T-helper 1 cell treated with Interleukin-12 subunit alpha and Interleukin-12 subunit beta and Interleukin-4 antibody, amounts not matched to agents 30 μg/mL and 1 μg/mL, for 36 hours (primary cell): ENCODE measurements around the gene DHX36.

Source experiments
- H3K27ac Mint-ChIP-seq: one replicate; pipeline ENCODE4 v1.8.0; 2021; ENCODE audit warnings: mild to moderate bottlenecking, mixed read lengths
- H3K27me3 Mint-ChIP-seq: one replicate; pipeline ENCODE4 v1.8.0; 2021; ENCODE audit warnings: low read depth, mixed read lengths
- H3K36me3 Mint-ChIP-seq: one replicate; pipeline ENCODE4 v1.8.0; 2021; ENCODE audit warnings: low read depth, mixed read lengths
- H3K4me1 Mint-ChIP-seq: one replicate; pipeline ENCODE4 v1.8.0; 2021; ENCODE audit warnings: low read depth, mixed read lengths
- H3K4me3 Mint-ChIP-seq: one replicate; pipeline ENCODE4 v1.8.0; 2021; ENCODE audit warnings: mild to moderate bottlenecking, moderate library complexity, mixed read lengths
- H3K9me3 Mint-ChIP-seq: one replicate; pipeline ENCODE4 v1.8.0; 2021; ENCODE audit warnings: mixed read lengths

DHX36 gene

DNA sequence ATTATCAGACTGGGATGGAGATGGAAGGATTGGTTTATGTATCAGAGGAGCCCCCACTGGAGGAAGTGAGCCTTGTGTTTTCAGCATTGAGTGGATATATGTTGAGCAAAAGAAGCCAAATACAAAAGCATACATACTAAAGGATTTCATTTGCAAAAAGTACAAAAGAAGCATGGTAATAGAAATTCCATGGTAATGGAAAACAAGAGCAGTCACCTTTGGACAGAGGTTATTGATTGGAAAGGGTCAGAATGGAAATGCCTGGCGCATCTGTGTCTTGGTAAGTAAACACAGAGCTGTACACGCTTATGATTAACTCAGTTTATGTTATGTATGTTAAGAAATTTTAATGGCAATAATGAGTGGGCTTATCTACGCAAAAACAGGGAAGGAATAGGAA is 72.7 kb downstream of the DHX36 start:
- Mint-ChIP-seq H3K9me3 (no peaks in the 10 kb centered on the region), H3K36me3 (peaks cover 19% of the 10 kb centered on the region), H3K4me3 (no peak overlapping the region)

GRCh38 chr3:154250291-154250690 is 74.0 kb downstream of the DHX36 start:
- no peaks in the 10 kb centered on the region for H3K27me3 Mint-ChIP-seq
- peaks cover 21% of the 10 kb centered on the region for H3K36me3 Mint-ChIP-seq
- H3K4me3 Mint-ChIP-seq = no peak overlapping the region
- no peaks in the 10 kb centered on the region for H3K9me3 Mint-ChIP-seq
- no peak overlapping the region for H3K27ac Mint-ChIP-seq
- H3K4me1 Mint-ChIP-seq = no peaks in the 10 kb centered on the region

More for the DNA sequence above, 72.7 kb downstream of the DHX36 start:
- no peaks in the 10 kb centered on the region for H3K4me1 Mint-ChIP-seq
- no peaks in the 10 kb centered on the region for H3K27me3 Mint-ChIP-seq
- H3K27ac Mint-ChIP-seq = no peak overlapping the region

- Mint-ChIP-seq H3K27me3 (no peaks in the 10 kb centered on the region), H3K9me3 (no peaks in the 10 kb centered on the region), H3K4me1 (no peaks in the 10 kb centered on the region), H3K27ac (no peak overlapping the region), H3K4me3 (no peak overlapping the region), H3K36me3 (peaks cover 20% of the 10 kb centered on the region)
Observed at GRCh38 chr3:154247806-154248415, 76.4 kb downstream of the DHX36 start.

GRCh38 chr3:154244644-154245043 is 79.6 kb downstream of the DHX36 start:
- Mint-ChIP-seq H3K27ac (no peak overlapping the region), H3K36me3 (peaks cover 4% of the 10 kb centered on the region), H3K4me3 (no peak overlapping the region), H3K9me3 (no peaks in the 10 kb centered on the region), H3K27me3 (no peaks in the 10 kb centered on the region), H3K4me1 (no peaks in the 10 kb centered on the region)

GRCh38 chr3:154243353-154243752 is 80.9 kb downstream of the DHX36 start:
- Mint-ChIP-seq H3K4me3 (no peak overlapping the region), H3K36me3 (peaks cover 4% of the 10 kb centered on the region), H3K4me1 (no peaks in the 10 kb centered on the region), H3K27ac (no peak overlapping the region), H3K27me3 (no peaks in the 10 kb centered on the region), H3K9me3 (no peaks in the 10 kb centered on the region)

GRCh38 chr3:154242766-154243165 is 81.5 kb downstream of the DHX36 start:
- Mint-ChIP-seq H3K27me3 (no peaks in the 10 kb centered on the region), H3K4me3 (no peak overlapping the region), H3K27ac (no peak overlapping the region), H3K9me3 (no peaks in the 10 kb centered on the region), H3K4me1 (no peaks in the 10 kb centered on the region), H3K36me3 (peaks cover 4% of the 10 kb centered on the region)

- H3K36me3 Mint-ChIP-seq = peaks cover under 1% of the 10 kb centered on the region
- no peak overlapping the region for H3K4me3 Mint-ChIP-seq
- H3K27me3 Mint-ChIP-seq = no peaks in the 10 kb centered on the region
- H3K4me1 Mint-ChIP-seq = no peaks in the 10 kb centered on the region
- H3K9me3 Mint-ChIP-seq = no peaks in the 10 kb centered on the region
- no peak overlapping the region for H3K27ac Mint-ChIP-seq
Observed at GRCh38 chr3:154241496-154241895, 82.8 kb downstream of the DHX36 start.

- H3K9me3 Mint-ChIP-seq = no peaks in the 10 kb centered on the region
- no peak overlapping the region for H3K4me3 Mint-ChIP-seq
- H3K27ac Mint-ChIP-seq = no peak overlapping the region
- no peaks in the 10 kb centered on the region for H3K27me3 Mint-ChIP-seq
- H3K36me3 Mint-ChIP-seq = no peaks in the 10 kb centered on the region
- H3K4me1 Mint-ChIP-seq = no peaks in the 10 kb centered on the region
Observed at GRCh38 chr3:154240235-154240634, 84.1 kb downstream of the DHX36 start.

DNA sequence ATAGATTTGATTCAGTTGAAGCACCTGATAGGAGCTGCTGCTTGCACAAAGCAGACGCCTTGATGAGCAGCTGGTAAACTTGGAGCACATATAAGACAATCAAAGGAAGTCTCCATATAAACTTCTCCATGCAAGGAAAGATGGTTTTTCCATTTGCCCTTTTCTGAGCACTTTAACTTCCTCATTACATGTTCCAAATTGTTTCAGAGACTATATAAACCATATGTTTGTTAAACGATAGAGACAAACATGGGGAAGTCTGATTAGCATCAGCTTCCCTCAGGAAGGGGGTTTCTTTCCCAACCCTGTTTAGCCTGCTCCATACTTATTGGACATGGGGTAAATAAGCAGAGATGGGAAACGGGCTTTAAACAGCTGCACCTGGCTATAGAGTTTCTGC is 88.0 kb downstream of the DHX36 start:
- Mint-ChIP-seq H3K4me1 (no peaks in the 10 kb centered on the region), H3K9me3 (no peaks in the 10 kb centered on the region), H3K27ac (no peak overlapping the region), H3K27me3 (no peaks in the 10 kb centered on the region), H3K36me3 (no peaks in the 10 kb centered on the region), H3K4me3 (no peak overlapping the region)

DNA sequence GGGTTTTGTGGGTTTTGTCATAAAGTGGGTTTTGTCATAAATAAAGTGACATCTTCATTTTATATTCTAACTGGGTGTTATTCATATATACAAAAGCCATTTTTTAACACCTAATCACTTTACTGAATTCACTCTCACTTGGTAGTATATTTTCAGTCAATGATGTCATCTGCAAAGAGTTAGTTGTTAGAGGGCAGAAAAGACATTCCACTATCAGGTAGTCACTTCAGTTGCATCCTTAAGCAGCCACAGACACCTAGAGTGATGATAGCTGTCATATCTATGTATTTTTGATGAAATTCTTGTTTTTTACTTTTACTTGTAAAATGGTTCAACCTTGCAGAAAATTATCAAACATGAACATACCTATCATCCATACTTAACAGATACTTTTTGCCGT is 89.0 kb downstream of the DHX36 start:
- Mint-ChIP-seq H3K36me3 (no peaks in the 10 kb centered on the region), H3K4me3 (no peak overlapping the region), H3K27ac (no peak overlapping the region), H3K27me3 (no peaks in the 10 kb centered on the region), H3K9me3 (no peaks in the 10 kb centered on the region), H3K4me1 (no peaks in the 10 kb centered on the region)

GRCh38 chr3:154229217-154229590 is 95.1 kb downstream of the DHX36 start:
- no peak overlapping the region for H3K27ac Mint-ChIP-seq
- no peaks in the 10 kb centered on the region for H3K4me1 Mint-ChIP-seq
- H3K36me3 Mint-ChIP-seq = no peaks in the 10 kb centered on the region
- peaks cover 3% of the 10 kb centered on the region for H3K27me3 Mint-ChIP-seq
- H3K4me3 Mint-ChIP-seq = no peak overlapping the region
- H3K9me3 Mint-ChIP-seq = no peaks in the 10 kb centered on the region

- Mint-ChIP-seq H3K27ac (no peak overlapping the region), H3K9me3 (no peaks in the 10 kb centered on the region), H3K36me3 (no peaks in the 10 kb centered on the region), H3K4me3 (no peak overlapping the region), H3K27me3 (peaks cover 3% of the 10 kb centered on the region), H3K4me1 (no peaks in the 10 kb centered on the region)
Observed at GRCh38 chr3:154228561-154229216, 95.6 kb downstream of the DHX36 start.

GRCh38 chr3:154227531-154227930 is 96.8 kb downstream of the DHX36 start:
- Mint-ChIP-seq H3K4me1 (no peaks in the 10 kb centered on the region), H3K4me3 (no peak overlapping the region), H3K27ac (no peak overlapping the region), H3K9me3 (no peaks in the 10 kb centered on the region), H3K36me3 (no peaks in the 10 kb centered on the region), H3K27me3 (peaks cover 5% of the 10 kb centered on the region)

GRCh38 chr3:154225536-154225935 is 98.8 kb downstream of the DHX36 start:
- H3K27ac Mint-ChIP-seq = no peak overlapping the region
- no peaks in the 10 kb centered on the region for H3K9me3 Mint-ChIP-seq
- H3K36me3 Mint-ChIP-seq = no peaks in the 10 kb centered on the region
- no peaks in the 10 kb centered on the region for H3K4me1 Mint-ChIP-seq
- H3K4me3 Mint-ChIP-seq = no peak overlapping the region
- peaks cover 6% of the 10 kb centered on the region for H3K27me3 Mint-ChIP-seq

DNA sequence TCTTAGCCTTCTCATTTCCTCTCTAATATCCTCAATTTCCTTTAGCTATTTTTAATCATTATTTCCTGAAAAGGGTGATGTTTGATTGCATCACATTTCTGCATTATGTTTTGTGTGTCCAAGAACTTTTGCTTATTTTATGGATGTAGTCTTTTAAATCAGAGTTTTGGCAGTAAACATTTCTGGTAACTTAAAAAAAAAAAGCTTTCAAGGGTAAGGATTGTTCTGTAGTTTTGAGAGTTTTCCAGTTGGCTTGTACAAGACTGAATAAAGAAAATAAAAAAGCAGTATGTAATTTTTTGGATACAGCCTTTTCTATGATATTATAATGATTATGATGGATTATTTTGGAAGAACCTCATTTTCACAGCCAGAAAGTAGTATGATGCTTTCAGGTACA is 99.4 kb downstream of the DHX36 start:
- Mint-ChIP-seq H3K4me3 (no peak overlapping the region), H3K27me3 (peaks cover 6% of the 10 kb centered on the region), H3K9me3 (no peaks in the 10 kb centered on the region), H3K27ac (no peak overlapping the region), H3K36me3 (no peaks in the 10 kb centered on the region), H3K4me1 (no peaks in the 10 kb centered on the region)
